GM18498 (cell line): ENCODE results near the gene DSTN.
A peak's percentile ranks its signal among the peaks of the same experiment; 100 is the strongest.
"Not testable (repeated sequence)": the region's sequence is repeated elsewhere in the genome, so short reads cannot be mapped to it uniquely, and the experiment has no call there.

Experiments
- ATAC-seq: cut with Tn5 transposase; IDR thresholded peaks from one replicate; pipeline ENCODE4 v1.9.1; 2021; ENCODE audit warnings: mild to moderate bottlenecking, moderate library complexity; ENCODE audit not compliant: unreplicated experiment

The DSTN gene

DNA sequence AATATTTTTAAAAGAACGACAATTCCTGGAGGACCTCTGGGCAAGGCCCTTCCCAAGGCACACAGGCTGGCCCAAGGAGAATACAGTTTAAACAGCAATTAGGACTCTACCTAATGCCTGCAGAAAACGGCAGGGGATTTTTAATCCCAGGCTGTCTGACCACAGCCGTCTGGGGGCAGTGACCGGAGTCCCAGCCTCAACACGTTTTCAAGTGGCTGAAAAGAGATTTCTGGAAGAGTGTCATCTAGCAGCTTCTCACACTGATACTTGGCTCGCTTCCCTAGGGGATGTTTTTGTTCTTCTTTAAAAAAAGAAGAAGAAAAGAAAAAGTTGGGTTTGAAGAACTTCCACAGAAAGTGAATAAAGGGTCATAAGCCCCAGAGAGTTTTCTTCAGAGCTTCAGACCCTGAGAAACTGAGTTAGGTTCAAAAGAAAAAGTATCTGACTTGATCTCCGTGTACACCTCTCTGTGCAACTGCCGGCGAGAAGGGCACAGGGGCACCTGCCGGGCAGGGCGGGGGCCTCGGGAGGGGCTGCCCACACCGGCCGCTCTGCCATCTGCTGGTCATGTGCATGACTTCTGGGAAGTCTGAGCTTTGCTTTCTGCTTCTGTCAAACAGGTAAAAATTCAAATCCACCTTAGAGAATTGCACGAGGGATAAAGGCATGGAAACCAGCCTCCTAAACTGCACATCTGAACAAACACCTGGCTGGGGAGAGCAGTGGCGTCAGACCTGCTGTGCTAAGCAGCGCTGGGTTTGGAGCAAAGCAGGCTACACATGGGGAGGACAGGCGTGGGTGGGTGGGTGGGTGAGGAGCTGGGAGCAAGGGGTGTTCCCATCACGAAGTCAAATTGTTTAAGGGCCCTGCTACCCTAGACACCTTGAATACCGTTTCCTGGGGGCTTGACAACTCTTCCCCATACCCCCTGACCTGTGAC, 79.2 kb downstream of the DSTN start:
- peak; percentile 45 for ATAC-seq

DNA sequence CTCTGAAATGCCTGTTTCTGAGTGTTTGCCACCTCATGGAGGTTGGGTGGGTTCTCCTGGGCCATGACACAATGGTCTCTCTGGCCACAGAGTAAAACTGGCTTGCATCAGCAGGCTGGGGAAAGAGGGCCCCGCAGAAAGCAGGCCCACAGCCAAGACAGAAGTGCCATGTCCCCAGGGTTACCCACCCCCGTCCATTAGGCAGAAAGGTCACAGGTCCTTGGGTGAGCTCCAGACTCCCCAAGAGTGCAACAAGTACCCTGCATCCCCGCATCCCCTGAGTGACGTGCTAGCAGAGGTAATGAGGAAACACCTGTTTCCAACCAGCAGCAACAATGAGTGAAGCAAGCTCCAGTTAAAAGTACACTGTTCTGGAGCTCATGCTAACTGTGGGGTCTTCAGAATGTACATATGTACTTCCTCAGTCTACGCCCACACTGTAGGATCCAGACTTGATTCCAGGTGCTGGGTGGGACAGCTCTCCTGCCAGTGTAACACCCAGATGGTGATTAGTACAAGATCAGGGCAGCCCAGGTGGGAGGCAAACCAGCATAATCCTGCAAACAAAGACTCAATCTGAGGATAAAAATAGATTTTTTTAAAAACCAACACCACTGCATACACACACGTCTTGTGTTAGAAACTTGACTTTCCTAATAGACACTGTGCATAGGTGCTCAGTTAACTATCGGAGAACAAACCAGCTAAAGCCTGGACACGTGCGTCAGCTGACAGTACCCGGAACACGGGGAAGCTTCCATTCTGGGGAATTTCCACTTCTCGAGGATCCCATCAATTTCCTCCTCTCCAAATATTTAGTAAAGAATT, 80.6 kb downstream of the DSTN start:
- no peak for ATAC-seq

DNA sequence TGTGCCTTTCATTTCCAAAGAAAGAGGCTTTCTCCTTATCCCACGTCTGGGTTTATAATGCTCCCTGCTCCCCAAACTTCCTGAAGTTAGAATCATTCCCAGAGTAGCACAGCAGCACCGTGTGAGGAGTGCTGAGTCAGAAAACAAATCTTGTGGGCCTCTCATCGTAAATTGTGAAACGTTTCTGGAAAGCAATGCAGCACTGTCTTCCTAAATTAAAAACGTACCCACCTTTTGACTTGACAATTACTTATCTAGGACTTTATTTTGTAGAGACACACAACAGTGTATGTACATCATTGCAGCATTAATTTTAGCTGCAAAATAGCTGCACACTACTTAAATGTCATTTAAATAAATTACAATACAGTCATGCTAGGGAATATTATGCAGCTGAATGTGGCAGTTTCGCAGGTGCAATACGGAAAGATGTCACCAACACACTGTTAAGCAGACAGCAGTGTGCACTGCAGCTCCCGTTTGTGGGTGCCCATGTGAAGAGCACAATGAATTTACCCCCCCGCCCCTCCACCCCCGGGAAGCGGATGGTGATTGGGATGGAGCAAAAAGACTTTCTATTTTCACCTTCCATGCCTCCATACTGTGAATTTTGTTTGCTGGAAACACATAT, 81.4 kb downstream of the DSTN start:
- no peak for ATAC-seq

DNA sequence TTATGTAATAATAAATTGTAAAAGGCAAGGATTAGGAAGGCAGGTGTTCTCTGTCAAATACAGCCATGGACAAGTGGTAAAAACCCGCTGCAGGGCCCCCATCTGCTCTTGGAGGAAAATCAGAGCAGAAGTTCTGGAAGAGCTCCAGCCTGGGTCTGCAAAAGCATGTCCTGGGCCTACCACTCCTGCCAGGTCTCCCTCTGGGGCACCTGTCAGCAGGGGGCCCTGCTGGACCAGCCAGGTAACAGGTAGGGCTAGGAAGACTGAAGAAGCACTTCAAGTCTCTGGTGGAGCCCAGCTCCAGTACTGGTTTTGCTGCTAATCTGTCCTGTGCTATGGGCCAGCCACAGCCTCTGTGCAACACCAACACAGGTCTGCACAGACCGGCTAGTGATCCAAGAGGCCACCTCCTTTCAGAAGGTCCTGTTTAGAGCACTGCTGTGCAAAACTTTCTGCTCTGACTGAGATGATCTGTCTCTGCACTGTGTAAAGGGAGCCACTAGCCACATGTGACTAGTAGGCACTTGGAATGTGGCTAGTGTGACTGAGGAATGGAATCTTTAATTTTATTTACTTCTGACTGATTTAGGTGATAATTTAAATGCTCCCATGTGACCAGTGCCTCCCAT, 82.0 kb downstream of the DSTN start:
- no peak for ATAC-seq

DNA sequence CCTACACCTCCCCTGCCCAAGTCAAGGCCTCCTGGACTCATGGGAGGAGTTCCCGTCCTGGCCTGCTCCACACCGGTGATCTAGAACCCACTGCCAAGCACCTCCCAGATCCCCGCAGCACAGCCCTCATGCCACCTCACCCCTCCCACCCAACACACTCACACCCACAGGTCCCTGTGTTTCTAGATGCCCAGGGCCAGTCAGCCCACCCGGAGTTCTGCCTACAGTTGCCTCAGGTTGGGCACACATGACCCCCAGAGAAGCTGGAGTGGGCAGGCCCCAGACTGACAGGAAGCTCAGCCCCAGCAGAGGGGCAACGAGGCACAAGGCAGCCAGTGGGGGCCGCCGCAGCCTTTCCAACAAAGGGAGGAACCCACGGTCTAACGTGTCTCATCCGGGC, 82.5 kb downstream of the DSTN start:
- no peak for ATAC-seq

DNA sequence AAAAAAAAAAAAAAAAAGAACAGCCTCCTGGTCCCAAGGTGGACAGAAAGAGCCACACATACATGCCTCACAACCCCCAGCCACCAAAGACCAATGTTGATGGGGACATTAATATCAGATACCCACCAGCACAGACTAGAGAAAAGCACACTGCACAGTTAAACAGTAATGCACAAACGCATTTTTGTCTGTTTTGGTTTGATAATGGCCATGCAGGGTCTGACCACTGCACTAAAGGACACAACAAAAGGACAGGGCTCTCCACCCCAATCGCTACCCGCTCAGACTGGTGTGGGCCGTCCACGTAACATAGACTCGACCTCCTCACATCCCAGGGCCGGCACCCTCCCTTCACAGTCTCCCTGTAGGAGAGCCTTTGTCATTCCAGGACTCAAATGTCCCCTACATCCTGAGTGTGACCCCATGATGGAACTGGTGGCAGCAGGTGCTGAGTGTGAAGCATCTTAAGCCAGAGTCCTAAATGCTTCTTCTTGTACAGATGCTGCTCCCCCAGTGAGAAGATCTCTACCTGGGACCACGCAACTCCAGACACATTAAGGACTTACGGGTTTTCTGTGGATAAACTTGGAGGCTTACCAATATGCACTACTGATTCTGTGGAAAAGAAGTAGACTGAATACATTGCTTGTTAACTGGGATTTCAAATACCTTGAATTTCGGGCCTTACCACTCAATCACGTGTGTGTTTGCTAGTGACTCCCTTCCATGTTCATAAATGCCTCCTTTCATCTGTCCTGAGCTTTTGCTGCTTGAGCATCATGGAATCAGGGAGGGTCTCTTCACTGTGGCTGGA, 84.2 kb downstream of the DSTN start:
- ATAC-seq, result no peak

DNA sequence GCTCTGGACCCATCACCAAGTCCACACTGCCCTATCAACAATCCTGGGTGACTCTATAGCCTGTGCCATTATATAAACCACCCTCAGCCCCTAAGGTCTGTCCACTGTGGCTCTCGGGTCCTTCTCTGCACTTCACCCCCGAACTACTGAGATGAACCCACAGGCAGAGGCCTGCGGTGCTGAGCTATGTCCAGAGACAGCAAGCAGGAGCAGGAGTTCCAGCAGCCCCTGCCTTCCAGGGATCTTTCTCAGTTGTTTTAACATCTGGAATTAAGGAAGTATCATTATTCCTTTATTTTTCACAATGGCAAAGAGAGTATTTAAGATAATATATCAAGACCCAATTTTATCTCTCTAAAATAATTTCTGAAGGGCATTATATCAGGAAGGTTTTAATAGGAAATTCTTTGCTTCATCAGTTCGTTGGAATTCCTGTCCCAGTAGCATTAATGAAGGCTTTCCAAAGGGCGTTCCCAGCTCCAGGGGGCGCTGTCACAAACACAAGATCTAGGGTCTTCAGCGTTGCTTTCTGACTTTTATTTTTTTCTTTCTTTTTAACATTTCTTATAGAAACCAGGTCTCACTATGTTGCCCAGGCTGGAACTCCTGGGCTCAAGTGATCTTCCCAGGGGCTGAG, 84.9 kb downstream of the DSTN start:
- ATAC-seq, result no peak

DNA sequence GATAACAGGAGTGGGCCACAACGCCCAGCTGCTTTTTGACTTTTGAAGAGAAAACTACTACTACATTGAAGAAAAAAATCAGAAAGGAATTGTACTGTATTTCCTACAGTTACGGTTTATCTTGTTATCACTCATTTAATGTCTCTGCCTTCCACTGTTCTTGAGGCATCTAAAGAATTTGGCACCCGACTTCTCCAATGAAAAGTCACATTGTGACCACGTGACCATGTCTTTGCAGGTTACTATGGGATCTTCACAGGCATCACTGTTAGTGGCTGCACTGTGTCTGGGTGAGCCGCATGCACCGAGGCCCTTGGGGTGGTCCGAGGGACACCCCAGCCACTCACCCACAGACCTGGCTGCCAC, 85.4 kb downstream of the DSTN start:
- ATAC-seq, result no peak

DNA sequence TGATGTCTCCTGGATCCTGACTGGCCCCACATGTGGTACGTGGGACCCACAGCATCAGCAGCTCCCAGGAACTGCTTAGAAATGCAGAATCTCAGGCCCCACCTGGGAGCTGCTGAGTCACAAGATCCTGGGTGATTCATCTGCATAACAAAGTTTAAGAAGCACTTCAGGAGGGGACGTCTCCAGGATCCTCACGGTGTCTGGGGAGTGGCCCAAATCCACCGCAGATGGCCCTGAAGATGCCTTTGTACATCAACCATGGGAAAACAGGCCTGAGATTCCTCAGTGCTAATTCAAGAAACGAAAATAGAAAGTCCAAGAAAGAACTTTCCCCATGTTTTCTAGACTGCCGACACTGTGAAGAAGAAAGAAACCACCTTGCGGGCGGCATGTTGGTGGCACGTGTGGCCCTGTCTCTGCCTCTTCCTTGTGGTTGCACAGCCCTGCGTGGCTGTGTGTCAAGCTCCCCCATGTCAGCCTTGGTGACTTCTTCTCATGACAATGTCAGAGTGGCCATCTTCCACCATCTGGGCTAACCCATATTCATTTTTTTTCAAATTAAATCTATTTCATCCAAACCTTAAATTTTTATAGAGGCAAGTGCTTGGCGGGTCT, 86.1 kb downstream of the DSTN start:
- ATAC-seq, result no peak

DNA sequence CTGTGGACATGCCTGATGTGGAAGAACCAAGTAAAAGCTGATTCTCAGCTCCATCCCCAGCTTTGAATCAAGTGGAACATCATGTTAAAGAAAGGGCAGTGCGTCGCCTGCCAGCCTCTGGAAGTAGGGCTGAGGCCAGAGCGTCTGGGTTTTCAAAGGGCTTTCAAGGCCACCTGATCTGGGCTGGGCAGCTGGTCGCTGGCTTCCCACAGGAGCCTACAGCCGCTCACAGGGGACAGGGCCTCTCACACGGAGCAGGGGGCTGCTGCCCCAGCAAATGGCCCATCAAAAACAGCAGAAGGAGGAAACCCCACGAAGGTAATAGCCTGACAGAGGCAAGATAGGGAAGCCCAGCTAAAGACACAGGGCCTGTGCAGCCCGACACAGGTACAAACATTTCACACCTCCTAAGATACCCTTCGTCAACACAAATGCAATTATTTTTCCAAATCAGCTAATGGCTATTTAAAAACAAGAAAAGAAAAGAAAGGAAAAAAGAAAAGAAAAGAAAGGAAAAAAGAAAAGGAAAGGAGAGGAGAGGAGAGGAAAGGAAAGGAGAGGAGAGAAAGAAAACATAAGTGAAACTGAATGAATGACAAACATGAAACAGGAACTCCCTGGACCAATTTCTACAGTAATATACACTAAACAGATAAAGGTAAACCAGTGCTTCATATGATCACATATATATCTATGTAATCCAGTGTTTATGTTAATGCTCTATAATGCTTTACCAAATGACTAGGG, 87.4 kb downstream of the DSTN start:
- ATAC-seq, result no peak

DNA sequence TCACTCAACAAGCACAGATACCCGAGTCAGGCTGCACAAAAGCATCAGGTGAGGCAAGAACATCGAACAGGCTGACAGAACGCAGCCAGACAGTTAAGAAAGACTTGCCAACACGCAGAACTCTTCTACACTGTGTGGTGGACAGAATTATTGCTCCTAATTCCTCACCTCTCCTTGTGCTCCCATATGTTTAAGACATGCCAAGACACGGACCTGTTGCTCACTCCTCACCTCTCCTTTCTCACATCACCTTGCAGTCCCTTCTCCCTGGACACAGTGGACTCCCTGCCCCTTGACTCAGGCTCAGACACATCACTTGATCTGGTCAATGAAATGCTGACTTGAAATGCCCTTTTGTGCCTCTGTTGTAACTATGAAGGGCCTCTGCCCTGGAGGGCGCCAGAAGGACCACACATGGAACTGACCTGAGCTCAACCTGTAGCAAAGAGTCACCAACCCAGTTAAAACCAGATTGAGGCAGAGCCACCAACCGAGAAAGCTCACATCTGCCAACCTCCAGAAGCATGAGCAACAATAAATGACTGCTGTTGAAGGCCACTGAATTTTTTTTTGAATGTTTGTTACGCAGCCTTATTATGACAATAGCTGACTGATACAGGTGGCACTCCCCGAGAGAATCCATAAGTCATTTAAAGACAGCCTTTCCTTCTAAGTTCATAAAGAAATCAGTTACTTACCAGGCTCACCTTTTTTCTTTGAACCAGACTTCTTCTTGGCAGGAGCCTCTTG, 88.2 kb downstream of the DSTN start:
- no peak for ATAC-seq

DNA sequence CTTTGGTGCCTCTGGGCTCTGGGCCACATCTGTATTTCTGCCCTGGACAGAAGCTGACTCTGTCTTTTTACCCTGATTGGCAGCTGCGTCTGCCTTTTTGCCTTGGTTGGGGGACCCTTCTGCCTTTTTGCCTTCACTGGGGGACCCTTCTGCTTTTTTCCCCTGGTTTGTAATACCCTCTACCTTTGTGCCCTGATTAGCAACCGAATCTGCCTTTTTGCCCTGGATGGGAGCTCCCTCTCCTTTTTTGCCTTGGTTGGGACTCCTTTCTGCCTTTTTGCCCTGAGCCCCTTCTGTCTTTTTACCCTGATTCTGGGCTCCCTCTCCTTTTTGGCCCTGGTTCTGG, 88.7 kb downstream of the DSTN start:
- no peak for ATAC-seq

DNA sequence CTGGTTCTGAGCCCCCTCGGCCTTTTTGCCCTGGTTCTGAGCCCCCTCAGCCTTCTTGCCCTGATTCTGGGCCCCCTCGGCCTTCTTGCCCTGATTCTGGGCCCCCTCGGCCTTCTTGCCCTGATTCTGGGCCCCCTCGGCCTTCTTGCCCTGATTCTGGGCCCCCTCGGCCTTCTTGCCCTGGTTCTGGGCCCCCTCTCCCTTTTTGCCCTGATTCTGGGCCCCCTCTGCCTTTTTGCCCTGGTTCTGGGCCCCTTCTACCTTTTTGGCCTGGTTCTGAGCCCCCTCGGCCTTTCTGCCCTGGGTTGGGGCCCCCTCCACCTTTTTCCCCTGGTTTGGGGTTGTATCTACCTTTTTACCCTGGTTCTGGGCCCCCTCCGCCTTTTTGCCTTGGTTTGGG, 89.5 kb downstream of the DSTN start:
- not testable (repeated sequence) for ATAC-seq
